Progenitor cell of endocrine pancreas (in vitro differentiated cells): ENCODE data around the gene CTNNA2. TPM values are rescaled to one million over a fixed set of nuclear protein-coding genes. Genes with fewer than 3 reads are reported as not detected.

Source experiments
- DNase-seq: peaks from one replicate; pipeline ENCODE4 v3.0.0; 2021; ENCODE audit warnings: low spot score; ENCODE audit not compliant: unreplicated experiment
- H3K27ac Mint-ChIP-seq: 2 replicates; pipeline ENCODE4 v1.8.0; 2021; ENCODE audit warnings: mild to moderate bottlenecking, moderate library complexity, mixed read lengths
- H3K27me3 Mint-ChIP-seq: 2 replicates; pipeline ENCODE4 v1.8.0; 2021; ENCODE audit warnings: mixed read lengths
- H3K36me3 Mint-ChIP-seq: 2 replicates; pipeline ENCODE4 v1.8.0; 2022; ENCODE audit warnings: mixed read lengths; ENCODE audit not compliant: insufficient read depth
- H3K4me1 Mint-ChIP-seq: 2 replicates; pipeline ENCODE4 v1.8.0; 2021; ENCODE audit warnings: low read depth, mixed read lengths
- H3K4me3 Mint-ChIP-seq: 2 replicates; pipeline ENCODE4 v1.8.0; 2021; ENCODE audit warnings: low read depth, mild to moderate bottlenecking, moderate library complexity, mixed read lengths
- H3K9me3 Mint-ChIP-seq: 2 replicates; pipeline ENCODE4 v1.8.0; 2021; ENCODE audit warnings: low read depth, mixed read lengths
- CTCF ChIP-seq: fragments of 200-600 bp; sonication (generic); IDR thresholded peaks from one replicate; pipeline ENCODE4 v1.5.0; 2021; ENCODE audit warnings: antibody characterized with exemption, mild to moderate bottlenecking; ENCODE audit not compliant: unreplicated experiment
- total RNA-seq: library from RNA; stranded (reverse); gene quantifications from 2 replicates; pipeline ENCODE4 v1.2.1, GENCODE V29; 2021

The CTNNA2 gene
- total RNA-seq, 1 donor from 2014 or later = 10.2 TPM

GRCh38 chr2:80187156-80187555 lies 674.3 kb downstream of the CTNNA2 start:
- no peak for TF ChIP-seq CTCF
- no peak for DNase-seq
- H3K4me3 Mint-ChIP-seq = no peak overlapping the region
- H3K4me1 Mint-ChIP-seq = peaks cover 17% of the 10 kb centered on the region
- peaks cover 7% of the 10 kb centered on the region for H3K9me3 Mint-ChIP-seq
- H3K27ac Mint-ChIP-seq = no peak overlapping the region
- no peaks in the 10 kb centered on the region for H3K27me3 Mint-ChIP-seq
- H3K36me3 Mint-ChIP-seq = no peaks in the 10 kb centered on the region

- H3K36me3 Mint-ChIP-seq = no peaks in the 10 kb centered on the region
- TF ChIP-seq CTCF = no peak
- no peak for DNase-seq
- H3K27ac Mint-ChIP-seq = no peak overlapping the region
- peaks cover 7% of the 10 kb centered on the region for H3K9me3 Mint-ChIP-seq
- H3K4me3 Mint-ChIP-seq = no peak overlapping the region
- peaks cover 39% of the 10 kb centered on the region for H3K4me1 Mint-ChIP-seq
- no peaks in the 10 kb centered on the region for H3K27me3 Mint-ChIP-seq
Observed at GRCh38 chr2:80190166-80190565, 677.3 kb downstream of the CTNNA2 start.

GRCh38 chr2:80193566-80193965 lies 680.7 kb downstream of the CTNNA2 start:
- no peak for TF ChIP-seq CTCF
- peak overlapping the region; percentile 10 for H3K27ac Mint-ChIP-seq
- H3K4me3 Mint-ChIP-seq = no peak overlapping the region

GRCh38 chr2:80195034-80195433 lies 682.2 kb downstream of the CTNNA2 start:
- Mint-ChIP-seq H3K27me3 (no peaks in the 10 kb centered on the region), H3K4me3 (no peak overlapping the region), H3K9me3 (peaks cover 3% of the 10 kb centered on the region), H3K36me3 (no peaks in the 10 kb centered on the region), H3K27ac (no peak overlapping the region), H3K4me1 (peaks cover 49% of the 10 kb centered on the region)
- TF ChIP-seq CTCF = no peak
- DNase-seq = no peak

More at GRCh38 chr2:80193566-80193965, 680.7 kb downstream of the CTNNA2 start:
- no peak for DNase-seq
- Mint-ChIP-seq H3K36me3 (no peaks in the 10 kb centered on the region), H3K4me1 (peaks cover 47% of the 10 kb centered on the region), H3K27me3 (no peaks in the 10 kb centered on the region), H3K9me3 (peaks cover 3% of the 10 kb centered on the region)

- H3K4me1 Mint-ChIP-seq = peaks cover 35% of the 10 kb centered on the region
- no peak for DNase-seq
- no peak for TF ChIP-seq CTCF
- no peaks in the 10 kb centered on the region for H3K27me3 Mint-ChIP-seq
- no peak overlapping the region for H3K4me3 Mint-ChIP-seq
- H3K27ac Mint-ChIP-seq = no peak overlapping the region
- no peaks in the 10 kb centered on the region for H3K36me3 Mint-ChIP-seq
- H3K9me3 Mint-ChIP-seq = peaks cover 13% of the 10 kb centered on the region
Observed at GRCh38 chr2:80198042-80198441, 685.2 kb downstream of the CTNNA2 start.
